HCT116 (cell line): ENCODE data around the gene CBFA2T2. TPM values are rescaled to one million over a fixed set of nuclear protein-coding genes. Genes with fewer than 3 reads are reported as not detected.
A peak's percentile ranks its signal among the peaks of the same experiment; 100 is the strongest.

ENCODE experiments used
- ATAC-seq: fragments of 200-7000 bp; cut with Tn5 transposase; 2 replicates; pipeline ENCODE4 v1.9.1; 2020; ENCODE audit warnings: mild to moderate bottlenecking, moderate library complexity
- BruUV-seq: library from RNA; stranded (reverse); fragments of 400-500 nt; replicated peaks from 2 replicates; lab custom pipeline; 2021; lab: Mats Ljungman, UMichigan
- CTCF ChIA-PET: fragments of 300-600 bp; sonication (Branson Sonifier 250); formaldehyde crosslinking; loops from one replicate; lab custom pipeline; 2021; ENCODE audit warnings: antibody characterized with exemption; lab: Charles Lee
- POLR2A ChIA-PET: fragments of 300-600, 350-600 bp; sonication (Branson Sonifier 250); formaldehyde crosslinking; loops from one replicate; lab custom pipeline; 2021; ENCODE audit warnings: antibody characterized with exemption; lab: Charles Lee
- RAD21 ChIA-PET, 2 experiments: fragments of 300-600 bp; sonication (Branson Sonifier 250); formaldehyde crosslinking; loops; one replicate each; lab custom pipeline; 2023; ENCODE audit warnings: low total read pairs in 2 of 2; ENCODE audit not compliant: uncharacterized antibody in 2 of 2, unreplicated experiment in 2 of 2, low non-redundant PET in 1 of 2; lab: Charles Lee
- DNase-seq: peaks from one replicate; pipeline ENCODE4 v3.0.0-alpha.2; 2010; ENCODE audit warnings: low read depth, low spot score
- H2AFZ ChIP-seq: fragments of 200-600 bp; shearing (Covaris generic), sonication (generic); 2 replicates; pipeline ENCODE4 v1.6.1; 2017; ENCODE audit warnings: low read depth, mixed run types, mixed read lengths, antibody characterized with exemption, low read length; ENCODE audit not compliant: poor library complexity, severe bottlenecking
- H3K27ac ChIP-seq: 2 replicates; pipeline ENCODE4 v1.5.1; 2012; ENCODE audit warnings: low read depth, low read length
- H3K27me3 ChIP-seq: fragments of 200-600 bp; sonication (generic); 2 replicates; pipeline ENCODE4 v1.6.1; 2016; ENCODE audit warnings: mixed run types, low read length, mixed read lengths; ENCODE audit not compliant: insufficient read depth
- H3K36me3 ChIP-seq, 2 experiments: fragments of 200-500 bp in 1 of 2; fragments of 200-600 bp in 1 of 2; sonication (Bioruptor generic) in 1 of 2; sonication (generic) in 1 of 2; 2 replicates each; pipeline versions ENCODE4 v1.5.1 to v1.6.1; 2014 to 2016; ENCODE audit warnings: low read length in 2 of 2, inconsistent platforms in 1 of 2, mixed read lengths in 1 of 2, mixed run types in 1 of 2; ENCODE audit not compliant: insufficient read depth in 2 of 2, control insufficient read depth in 1 of 2
- H3K4me1 ChIP-seq, 2 experiments: fragments of 200-600 bp in 1 of 2; sonication (generic) in 1 of 2; 2 replicates each; pipeline versions ENCODE4 v1.5.1 to v1.6.1; 2012 to 2017; ENCODE audit warnings: low read length in 2 of 2, inconsistent platforms in 1 of 2, mild to moderate bottlenecking in 1 of 2, mixed read lengths in 1 of 2, mixed run types in 1 of 2, moderate library complexity in 1 of 2; ENCODE audit not compliant: insufficient read depth in 2 of 2, control insufficient read depth in 1 of 2
- H3K4me2 ChIP-seq: fragments of 200-600 bp; sonication (generic); 2 replicates; pipeline ENCODE4 v1.6.1; 2017; ENCODE audit warnings: mixed run types, low read length, mixed read lengths
- H3K4me3 ChIP-seq, 2 experiments: fragments of 200-600 bp in 1 of 2; sonication (generic) in 1 of 2; replicated peaks in 1 of 2; 2 replicates each; pipeline ENCODE4 v1.5.1; 2011 to 2016; ENCODE audit warnings: low read length in 2 of 2, control low read depth in 1 of 2, low read depth in 1 of 2, mild to moderate bottlenecking in 1 of 2, mixed read lengths in 1 of 2, mixed run types in 1 of 2
- H3K79me2 ChIP-seq: fragments of 200-600 bp; sonication (generic); 2 replicates; pipeline ENCODE4 v1.6.1; 2017; ENCODE audit warnings: mild to moderate bottlenecking, mixed run types, low read length, moderate library complexity, mixed read lengths; ENCODE audit not compliant: insufficient read depth
- H3K9ac ChIP-seq: fragments of 200-600 bp; sonication (generic); 2 replicates; pipeline ENCODE4 v1.6.1; 2016; ENCODE audit warnings: low read length, mixed read lengths
- H3K9me2 ChIP-seq: fragments of 200-600 bp; sonication (generic), shearing (Covaris generic); 2 replicates; pipeline ENCODE4 v1.6.1; 2017; ENCODE audit warnings: mixed run types, mild to moderate bottlenecking, moderate library complexity; ENCODE audit not compliant: insufficient read depth
- H3K9me3 ChIP-seq, 2 experiments: fragments of 200-500 bp in 1 of 2; fragments of 200-600 bp in 1 of 2; sonication (Bioruptor generic) in 1 of 2; sonication (generic) in 1 of 2; 2 replicates each; pipeline ENCODE4 v1.6.1; 2014 to 2017; ENCODE audit warnings: low read length in 2 of 2, mixed read lengths in 2 of 2, inconsistent platforms in 1 of 2, low read depth in 1 of 2, mild to moderate bottlenecking in 1 of 2, mixed run types in 1 of 2, moderate library complexity in 1 of 2; ENCODE audit not compliant: control insufficient read depth in 1 of 2, insufficient read depth in 1 of 2
- H4K20me1 ChIP-seq: fragments of 200-600 bp; sonication (generic), shearing (Covaris generic); 2 replicates; pipeline ENCODE4 v1.6.1; 2017; ENCODE audit warnings: mixed run types, mild to moderate bottlenecking, moderate library complexity; ENCODE audit not compliant: insufficient read depth
- ATF3 ChIP-seq: IDR thresholded peaks from 2 replicates; pipeline ENCODE4 v1.6.1; 2012
- CEBPB ChIP-seq: IDR thresholded peaks from 2 replicates; pipeline ENCODE4 v1.6.1; 2012; ENCODE audit warnings: low read depth
- CTCF ChIP-seq, 3 experiments: fragments of 200-600 bp in 1 of 3; sonication (generic) in 1 of 3; IDR thresholded peaks in 2 of 3; conservative IDR thresholded peaks in 1 of 3; 2 replicates each; pipeline ENCODE4 v1.5.1; 2012 to 2017; ENCODE audit warnings: low read depth in 2 of 3, low read length in 2 of 3, antibody characterized with exemption in 1 of 3, borderline replicate concordance in 1 of 3, control low read depth in 1 of 3, mild to moderate bottlenecking in 1 of 3, mixed read lengths in 1 of 3, mixed run types in 1 of 3, moderate library complexity in 1 of 3; ENCODE audit not compliant: insufficient read depth in 1 of 3
- ELF1 ChIP-seq: IDR thresholded peaks from 2 replicates; pipeline ENCODE4 v1.6.1; 2012; ENCODE audit warnings: low read depth, borderline replicate concordance
- EZH2 ChIP-seq: fragments of 200-600 bp; sonication (generic); IDR thresholded peaks from 2 replicates; pipeline ENCODE4 v1.6.1; 2017; ENCODE audit warnings: antibody characterized with exemption, mixed run types
- EZH2phosphoT487 ChIP-seq: fragments of 200-600 bp; IDR thresholded peaks from 2 replicates; pipeline ENCODE4 v1.6.1; 2018; ENCODE audit warnings: antibody characterized with exemption, borderline replicate concordance
- FOSL1 ChIP-seq: IDR thresholded peaks from 2 replicates; pipeline ENCODE4 v1.6.1; 2012; ENCODE audit warnings: low read depth
- MAX ChIP-seq: IDR thresholded peaks from 2 replicates; pipeline ENCODE4 v1.6.1; 2012
- POLR2A ChIP-seq: IDR thresholded peaks from 2 replicates; pipeline ENCODE4 v1.7.0; 2011; ENCODE audit warnings: borderline replicate concordance; ENCODE audit not compliant: insufficient read depth, insufficient read length; ENCODE audit errors: extremely low read depth
- POLR2AphosphoS5 ChIP-seq: IDR thresholded peaks from 2 replicates; pipeline ENCODE4 v1.6.1; 2011; ENCODE audit warnings: mild to moderate bottlenecking, low read depth, low read length, moderate library complexity
- RAD21 ChIP-seq: IDR thresholded peaks from 2 replicates; pipeline ENCODE4 v1.6.1; 2012; ENCODE audit warnings: low read depth, mild to moderate bottlenecking
- SIN3A ChIP-seq: IDR thresholded peaks from 2 replicates; pipeline ENCODE4 v1.6.1; 2012; ENCODE audit warnings: low read depth
- YY1 ChIP-seq: IDR thresholded peaks from 2 replicates; pipeline ENCODE4 v1.6.1; 2011; ENCODE audit warnings: low read length, low read depth, moderate library complexity, mild to moderate bottlenecking; ENCODE audit not compliant: insufficient replicate concordance; ENCODE audit errors: extremely low read depth
- ZNF274 ChIP-seq: fragments of 200-500 bp; sonication (Bioruptor generic); IDR thresholded peaks from 2 replicates; pipeline ENCODE4 v1.6.1; 2014; ENCODE audit warnings: mild to moderate bottlenecking, low read depth, low read length, inconsistent platforms
- intact Hi-C: fragments of 100-400 bp; cut with micrococcal nuclease; formaldehyde crosslinking; loops from 2 replicates; pipeline ENCODE4 v1.10.0; 2022
- total RNA-seq: library from RNA; stranded (reverse); gene quantifications from one replicate; pipeline ENCODE4 v1.2.1, GENCODE V29; 2021; ENCODE audit not compliant: unreplicated experiment

Gene CBFA2T2
- total RNA-seq, 1 experiment from 2014 or later, result 8.0 TPM

GRCh38 chr20:33664085-33664761, 174.3 kb downstream of the CBFA2T2 start:
- intact Hi-C loops, result no loop called here
- H4K20me1 ChIP-seq, result no peaks in the 10 kb centered on the region
- peak overlapping the region; percentile 80 for H3K27ac ChIP-seq
- TF ChIP-seq POLR2AphosphoS5 (no peak), MAX (no peak), ATF3 (no peak), EZH2 (no peak), RAD21 (no peak), POLR2A (no peak), SIN3A (no peak), CEBPB (no peak)
- peak overlapping the region; percentile 97 for H3K4me2 ChIP-seq
- no peaks in the 10 kb centered on the region for H3K9me3 ChIP-seq
- POLR2A ChIA-PET, result interaction anchor here (1.1 to 2.3 kb wide), 3 partner anchors 11 to 164 kb away, joined by 3 to 6 read pairs (median 3); no protein-coding TSS in a partner anchor
- TSS peak; percentile 81 for BruUV-seq
- peak overlapping the region; percentile 80 for H3K9ac ChIP-seq
- no peak overlapping the region for H2AFZ ChIP-seq
- CTCF ChIA-PET, result interaction anchor here (1.3 to 3.0 kb wide), 5 partner anchors 10 to 219 kb away, joined by 3 to 13 read pairs (median 5); no protein-coding TSS in a partner anchor
- ATAC-seq (peak; percentile 10), DNase-seq (no peak)
- peaks cover 9 to 22% of the 10 kb centered on the region in 2 experiments for H3K4me1 ChIP-seq
- RAD21 ChIA-PET, result no interaction called here
- no peaks in the 10 kb centered on the region for H3K27me3 ChIP-seq
- H3K9me2 ChIP-seq, result no peaks in the 10 kb centered on the region
- H3K4me3 ChIP-seq, result peak overlapping the region; percentile 76 to 90
- H3K36me3 ChIP-seq, result peaks cover 7 to 9% of the 10 kb centered on the region in 2 experiments; a peak in 3 of 4 replicates
- peaks cover 6% of the 10 kb centered on the region; the same call in 1 of the 2 replicates for H3K79me2 ChIP-seq

- TF ChIP-seq CTCF (IDR thresholded peaks at IDR 0.05 in 2 of 3, conservative IDR thresholded peaks at IDR 0.05 in 1 of 3; ENCODE audit: borderline replicate concordance in 1 of 3, insufficient read depth in 1 of 3, low read depth in 2 of 3, low read length in 2 of 3) (no peak), MAX (no peak), EZH2 (no peak), ZNF274 (no peak), POLR2A (no peak), FOSL1 (no peak), EZH2phosphoT487 (no peak), YY1 (no peak), ELF1 (no peak)
- no peaks in the 10 kb centered on the region for H3K9me2 ChIP-seq
- peak overlapping the region; percentile 97 for H3K4me2 ChIP-seq
- RAD21 ChIA-PET, result no interaction called here
- H3K27me3 ChIP-seq, result no peaks in the 10 kb centered on the region
- peaks cover 8 to 12% of the 10 kb centered on the region in 2 experiments; a peak in 3 of 4 replicates for H3K36me3 ChIP-seq
- H3K4me3 ChIP-seq, result peak overlapping the region in 1 of 2 experiments; percentile 90; a peak in 1 of 4 replicates
- BruUV-seq, result no TSS peak
- no peaks in the 10 kb centered on the region for H3K9me3 ChIP-seq
- POLR2A ChIA-PET, result interaction anchor here (1.1 to 2.3 kb wide), 2 partner anchors 11 to 20 kb away, joined by 3 to 6 read pairs; no protein-coding TSS in a partner anchor
- ATAC-seq (no peak), DNase-seq (no peak)
- H3K27ac ChIP-seq, result peak overlapping the region; percentile 80
- no peaks in the 10 kb centered on the region for H4K20me1 ChIP-seq
- peaks cover 6% of the 10 kb centered on the region; the same call in 1 of the 2 replicates for H3K79me2 ChIP-seq
- peak overlapping the region; percentile 80; the same call in 1 of the 2 replicates for H3K9ac ChIP-seq
- no peak overlapping the region for H2AFZ ChIP-seq
- intact Hi-C loops, result loop anchor here (5.0 kb wide), 1 partner anchor 207 kb away; no protein-coding TSS in a partner anchor
- CTCF ChIA-PET, result interaction anchor here (1.3 to 3.0 kb wide), 3 partner anchors 11 to 207 kb away, joined by 5 to 13 read pairs (median 5); no protein-coding TSS in a partner anchor
- peaks cover 9 to 22% of the 10 kb centered on the region in 2 experiments for H3K4me1 ChIP-seq
Measured at GRCh38 chr20:33664762-33665144, 174.9 kb downstream of the CBFA2T2 start.
